Measurements from ENCODE around the gene KCNAB1. TPM values are rescaled to one million over a fixed set of nuclear protein-coding genes. Genes with fewer than 3 reads are reported as not detected.

The KCNAB1 gene
- total RNA-seq, 2 donors from 2014 or later, result 0.49 to 0.81 TPM

DNA sequence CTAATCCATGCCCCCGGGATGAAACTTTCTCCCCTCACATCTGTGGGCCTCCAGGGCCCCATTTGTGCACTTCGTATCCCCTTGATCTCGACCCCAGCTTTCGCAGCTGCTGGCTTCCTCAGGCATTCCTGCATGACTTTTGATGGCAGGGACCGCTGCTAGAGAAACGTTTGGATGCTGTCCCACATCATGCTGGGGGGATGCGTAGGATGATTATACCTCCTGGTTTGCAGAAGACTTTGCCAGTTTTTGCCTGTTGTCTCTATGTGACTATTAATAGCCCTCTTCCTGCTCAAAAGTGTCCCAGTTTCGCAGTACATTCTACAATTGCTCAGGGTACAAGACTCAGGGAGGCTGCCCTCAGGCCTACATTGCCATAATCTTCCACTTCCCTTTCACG lies 10.4 kb upstream of the KCNAB1 start:
- Histone ChIP-seq H3K27me3 (ENCODE audit: control insufficient read depth, insufficient read depth, low read length, poor library complexity, severe bottlenecking) (no peaks in the 10 kb centered on the region), H3K9ac (ENCODE audit: extremely low read depth, low read length, poor library complexity, severe bottlenecking) (no peak overlapping the region), H3K9me3 (ENCODE audit: control insufficient read depth, low read length) (no peaks in the 10 kb centered on the region), H3K36me3 (ENCODE audit: control insufficient read depth, insufficient read depth, low read length) (no peaks in the 10 kb centered on the region), H3K27ac (ENCODE audit: low read depth, low read length) (no peak overlapping the region), H3K4me1 (ENCODE audit: control insufficient read depth, insufficient read depth, low read length) (no peaks in the 10 kb centered on the region), H3K4me3 (ENCODE audit: low read length) (no peak overlapping the region)
- no peak overlapping the region for H3K27ac Mint-ChIP-seq
- TF ChIP-seq, protein P1, sequence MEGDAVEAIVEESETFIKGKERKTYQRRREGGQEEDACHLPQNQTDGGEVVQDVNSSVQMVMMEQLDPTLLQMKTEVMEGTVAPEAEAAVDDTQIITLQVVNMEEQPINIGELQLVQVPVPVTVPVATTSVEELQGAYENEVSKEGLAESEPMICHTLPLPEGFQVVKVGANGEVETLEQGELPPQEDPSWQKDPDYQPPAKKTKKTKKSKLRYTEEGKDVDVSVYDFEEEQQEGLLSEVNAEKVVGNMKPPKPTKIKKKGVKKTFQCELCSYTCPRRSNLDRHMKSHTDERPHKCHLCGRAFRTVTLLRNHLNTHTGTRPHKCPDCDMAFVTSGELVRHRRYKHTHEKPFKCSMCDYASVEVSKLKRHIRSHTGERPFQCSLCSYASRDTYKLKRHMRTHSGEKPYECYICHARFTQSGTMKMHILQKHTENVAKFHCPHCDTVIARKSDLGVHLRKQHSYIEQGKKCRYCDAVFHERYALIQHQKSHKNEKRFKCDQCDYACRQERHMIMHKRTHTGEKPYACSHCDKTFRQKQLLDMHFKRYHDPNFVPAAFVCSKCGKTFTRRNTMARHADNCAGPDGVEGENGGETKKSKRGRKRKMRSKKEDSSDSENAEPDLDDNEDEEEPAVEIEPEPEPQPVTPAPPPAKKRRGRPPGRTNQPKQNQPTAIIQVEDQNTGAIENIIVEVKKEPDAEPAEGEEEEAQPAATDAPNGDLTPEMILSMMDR (conservative IDR thresholded peaks at IDR 0.05), result no peak
- DNase-seq, result no peak
- H3K36me3 Mint-ChIP-seq (ENCODE audit: low read depth), result no peaks in the 10 kb centered on the region
- no peaks in the 10 kb centered on the region for H3K9me3 Mint-ChIP-seq
- 84 to 90% methylated on average over 7 to 9 of the region's 9 CpGs for WGBS, 2 experiments (ENCODE audit: insufficient coverage in 1 of 2, insufficient read length in 1 of 2)
- no peaks in the 10 kb centered on the region for H3K27me3 Mint-ChIP-seq (ENCODE audit: insufficient read depth)
- no peak overlapping the region for H3K4me3 Mint-ChIP-seq
- peaks cover 2% of the 10 kb centered on the region for H3K4me1 Mint-ChIP-seq

DNA sequence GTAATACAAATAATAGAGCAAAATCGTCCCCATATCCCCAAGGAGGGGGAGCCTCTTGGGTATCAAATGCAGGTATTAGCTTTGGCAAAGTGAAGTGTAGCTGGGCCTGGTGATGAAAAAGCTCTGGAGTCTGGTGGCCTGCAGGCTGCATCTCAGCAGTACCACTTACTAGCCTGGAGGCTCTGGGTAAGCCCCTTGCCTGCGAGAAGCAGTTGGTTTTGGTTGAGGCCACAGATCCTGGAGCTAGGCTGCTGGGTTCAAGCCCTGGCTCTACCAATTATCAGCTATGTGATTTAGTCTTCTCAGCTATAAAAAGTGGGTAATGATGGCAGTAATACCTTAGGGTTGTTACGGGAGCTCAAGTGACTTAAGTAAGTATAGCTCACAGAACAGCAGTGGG lies 6.1 kb downstream of the KCNAB1 start:
- Mint-ChIP-seq H3K9me3 (no peaks in the 10 kb centered on the region), H3K4me3 (no peak overlapping the region), H3K27me3 (ENCODE audit: insufficient read depth) (no peaks in the 10 kb centered on the region), H3K27ac (no peak overlapping the region), H3K4me1 (no peaks in the 10 kb centered on the region), H3K36me3 (ENCODE audit: low read depth) (no peaks in the 10 kb centered on the region)
- Histone ChIP-seq H3K36me3 (ENCODE audit: control insufficient read depth, insufficient read depth, low read length) (no peaks in the 10 kb centered on the region), H3K27me3 (ENCODE audit: control insufficient read depth, insufficient read depth, low read length, poor library complexity, severe bottlenecking) (peaks cover 5% of the 10 kb centered on the region), H3K9ac (ENCODE audit: extremely low read depth, low read length, poor library complexity, severe bottlenecking) (no peak overlapping the region), H3K4me1 (ENCODE audit: control insufficient read depth, insufficient read depth, low read length) (no peaks in the 10 kb centered on the region), H3K27ac (ENCODE audit: low read depth, low read length) (no peak overlapping the region), H3K4me3 (ENCODE audit: low read length) (no peak overlapping the region), H3K9me3 (ENCODE audit: control insufficient read depth, low read length) (no peaks in the 10 kb centered on the region)
- WGBS, 2 experiments (ENCODE audit: insufficient coverage in 1 of 2, insufficient read length in 1 of 2), result 88% methylated on average over 3 of the region's 3 CpGs; no CpG with 5 or more reads in 1 of the 2 experiments
- TF ChIP-seq, protein P1 (conservative IDR thresholded peaks at IDR 0.05), result no peak
- no peak for DNase-seq

DNA sequence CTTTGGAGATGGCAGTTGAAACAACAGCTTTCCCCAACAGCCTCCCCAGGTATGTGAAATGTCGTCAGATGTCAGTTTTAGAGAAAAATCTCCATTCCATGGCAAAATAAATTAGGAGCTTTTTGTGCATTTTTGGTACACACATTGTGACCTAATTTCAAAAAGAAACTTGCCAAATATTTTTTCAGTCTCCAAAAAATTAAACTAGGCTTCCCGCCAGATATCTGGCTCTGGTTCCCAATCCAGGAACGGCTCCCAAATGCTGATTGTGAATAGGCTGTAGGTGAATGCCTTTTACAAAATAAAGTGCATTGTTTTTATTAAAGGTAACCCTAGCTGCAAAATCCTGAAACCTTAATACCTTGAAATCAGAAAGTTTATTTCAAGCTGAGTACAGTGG lies 10.9 kb downstream of the KCNAB1 start:
- Histone ChIP-seq H3K36me3 (ENCODE audit: control insufficient read depth, insufficient read depth, low read length) (no peaks in the 10 kb centered on the region), H3K9me3 (ENCODE audit: control insufficient read depth, low read length) (no peaks in the 10 kb centered on the region), H3K27me3 (ENCODE audit: control insufficient read depth, insufficient read depth, low read length, poor library complexity, severe bottlenecking) (peaks cover 5% of the 10 kb centered on the region), H3K4me3 (ENCODE audit: low read length) (no peak overlapping the region), H3K27ac (ENCODE audit: low read depth, low read length) (no peak overlapping the region), H3K4me1 (ENCODE audit: control insufficient read depth, insufficient read depth, low read length) (no peaks in the 10 kb centered on the region), H3K9ac (ENCODE audit: extremely low read depth, low read length, poor library complexity, severe bottlenecking) (no peak overlapping the region)
- no peaks in the 10 kb centered on the region for H3K9me3 Mint-ChIP-seq
- H3K36me3 Mint-ChIP-seq (ENCODE audit: low read depth), result no peaks in the 10 kb centered on the region
- 75% methylated on average over 3 of the region's 3 CpGs; no CpG with 5 or more reads in 1 of the 2 experiments for WGBS, 2 experiments (ENCODE audit: insufficient coverage in 1 of 2, insufficient read length in 1 of 2)
- H3K4me3 Mint-ChIP-seq, result no peak overlapping the region
- no peak overlapping the region for H3K27ac Mint-ChIP-seq
- H3K4me1 Mint-ChIP-seq, result peaks cover under 1% of the 10 kb centered on the region
- no peak for DNase-seq
- TF ChIP-seq, protein P1 (conservative IDR thresholded peaks at IDR 0.05), result no peak
- H3K27me3 Mint-ChIP-seq (ENCODE audit: insufficient read depth), result no peaks in the 10 kb centered on the region

Measured in endodermal cell (in vitro differentiated cells).